Fibroblast of pulmonary artery (primary cell): ENCODE measurements around the gene ZNF185.

Experiments used
- DNase-seq: peaks from one replicate; pipeline ENCODE4 v3.0.0-alpha.2; 2010; ENCODE audit warnings: low read depth
- H3K4me3 ChIP-seq: replicated peaks from 2 replicates; pipeline ENCODE4 v1.5.1; 2011; ENCODE audit warnings: low read depth, mild to moderate bottlenecking, control low read depth, low read length, moderate library complexity
- CTCF ChIP-seq: IDR thresholded peaks from 2 replicates; pipeline ENCODE4 v1.5.1; 2011; ENCODE audit warnings: mild to moderate bottlenecking, control low read depth, low read length, inconsistent platforms; ENCODE audit errors: missing control alignments

ZNF185 gene

GRCh38 chrX:152878976-152879755, 18.7 kb upstream of the ZNF185 start:
- no peak for TF ChIP-seq CTCF
- DNase-seq, result no peak
- H3K4me3 ChIP-seq, result no peak overlapping the region

- no peak overlapping the region for H3K4me3 ChIP-seq
- no peak for DNase-seq
- no peak for TF ChIP-seq CTCF
Observed at GRCh38 chrX:152881289-152881688, 16.6 kb upstream of the ZNF185 start.

- no peak for DNase-seq
- no peak overlapping the region for H3K4me3 ChIP-seq
- TF ChIP-seq CTCF, result no peak
Observed at GRCh38 chrX:152884171-152884570, 13.7 kb upstream of the ZNF185 start.

GRCh38 chrX:152886716-152887115, 11.2 kb upstream of the ZNF185 start:
- no peak overlapping the region for H3K4me3 ChIP-seq
- no peak for TF ChIP-seq CTCF
- DNase-seq, result no peak

- no peak overlapping the region for H3K4me3 ChIP-seq
- TF ChIP-seq CTCF, result no peak
- no peak for DNase-seq
Observed at GRCh38 chrX:152892499-152892898, 5.4 kb upstream of the ZNF185 start.

GRCh38 chrX:152892999-152893891, 4.6 kb upstream of the ZNF185 start:
- no peak for DNase-seq
- no peak overlapping the region for H3K4me3 ChIP-seq
- no peak for TF ChIP-seq CTCF
